Measurements from ENCODE around the gene CNNM1.

DNA sequence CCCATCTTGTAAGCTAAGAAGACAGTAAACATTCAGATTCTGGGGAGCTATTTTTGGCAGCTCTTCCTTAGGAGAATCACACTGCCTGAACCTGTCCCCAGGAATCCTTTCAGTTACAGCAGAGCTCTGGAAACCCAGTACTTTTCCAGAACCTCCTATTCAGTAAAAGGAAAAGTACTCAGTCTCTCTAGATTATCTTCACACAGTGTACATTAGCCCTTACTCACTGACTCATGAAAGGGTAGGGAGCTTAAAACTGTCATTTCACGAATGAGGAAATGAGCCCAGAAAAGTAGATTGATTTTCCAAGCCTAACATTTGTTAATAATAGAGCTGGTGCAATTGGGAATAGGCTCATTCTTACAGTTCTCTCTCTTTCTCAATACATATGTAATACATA is 3.9 kb upstream of the CNNM1 start:
- TF ChIP-seq POLR2A (IDR thresholded peaks at IDR 0.05; ENCODE audit: low read depth, low read length) (no peak), POLR2AphosphoS5 (IDR thresholded peaks at IDR 0.05; ENCODE audit: low read depth, low read length) (no peak), TAF1 (IDR thresholded peaks at IDR 0.05; ENCODE audit: low read depth, low read length) (no peak), SPI1 (IDR thresholded peaks at IDR 0.05; ENCODE audit: low read depth, low read length) (no peak), POU2F2 (IDR thresholded peaks at IDR 0.05; ENCODE audit: low read depth, low read length) (no peak)
